Liver (tissue), 9 donors: ENCODE data around the gene AOPEP. TPM values are rescaled to one million over a fixed set of nuclear protein-coding genes. Genes with fewer than 3 reads are reported as not detected.

Experiments
- DNase-seq: peaks from one replicate; pipeline ENCODE4 v3.0.0-alpha.2; 2017; ENCODE audit warnings: low spot score
- H3K27ac ChIP-seq, 2 donors: one replicate each; pipeline ENCODE4 v1.7.0; 2013; ENCODE audit warnings: inconsistent platforms in 2 of 2, low read length in 2 of 2, control low read depth in 1 of 2, low read depth in 1 of 2, mild to moderate bottlenecking in 1 of 2
- H3K27me3 ChIP-seq, 4 donors: one replicate each; pipeline versions ENCODE4 v1.6.1 to v1.7.0; 2013; ENCODE audit warnings: low read length in 3 of 4, inconsistent platforms in 1 of 4, mild to moderate bottlenecking in 1 of 4, moderate library complexity in 1 of 4; ENCODE audit not compliant: control insufficient read depth in 4 of 4, insufficient read depth in 4 of 4
- H3K36me3 ChIP-seq, 4 donors: one replicate each; pipeline versions ENCODE4 v1.6.1 to v1.7.0; 2013; ENCODE audit warnings: low read length in 3 of 4, mild to moderate bottlenecking in 3 of 4, low read depth in 1 of 4, moderate library complexity in 1 of 4; ENCODE audit not compliant: control insufficient read depth in 4 of 4, insufficient read depth in 3 of 4
- H3K4me1 ChIP-seq, 4 donors: one replicate each; pipeline versions ENCODE4 v1.6.1 to v1.7.0; 2013; ENCODE audit warnings: low read length in 3 of 4, mild to moderate bottlenecking in 3 of 4, moderate library complexity in 1 of 4; ENCODE audit not compliant: control insufficient read depth in 4 of 4, insufficient read depth in 4 of 4
- H3K4me3 ChIP-seq, 3 donors: one replicate each; pipeline versions ENCODE4 v1.6.1 to v1.7.0; 2013; ENCODE audit warnings: low read length in 3 of 3, control low read depth in 1 of 3, low read depth in 1 of 3, mild to moderate bottlenecking in 1 of 3
- H3K9ac ChIP-seq, 2 donors: one replicate each; pipeline ENCODE4 v1.7.0; 2013; ENCODE audit warnings: low read length in 2 of 2, mild to moderate bottlenecking in 2 of 2, moderate library complexity in 2 of 2, control low read depth in 1 of 2, low read depth in 1 of 2
- H3K9me3 ChIP-seq, 4 donors: one replicate each; pipeline versions ENCODE4 v1.6.1 to v1.7.0; 2013; ENCODE audit warnings: low read length in 3 of 4; ENCODE audit not compliant: control insufficient read depth in 4 of 4
- EGR1 ChIP-seq, 2 donors: IDR thresholded peaks; 2 replicates each; pipeline ENCODE4 v1.6.1; 2016 to 2018; ENCODE audit warnings: antibody characterized with exemption in 2 of 2, low read depth in 2 of 2
- FOXA2 ChIP-seq: IDR thresholded peaks from 2 replicates; pipeline ENCODE4 v1.6.1; 2016; ENCODE audit warnings: antibody characterized with exemption
- GABPA ChIP-seq, 2 donors: IDR thresholded peaks in 1 of 2; conservative IDR thresholded peaks in 1 of 2; 2 replicates each; pipeline ENCODE4 v1.6.1; 2016; ENCODE audit warnings: antibody characterized with exemption in 2 of 2, mild to moderate bottlenecking in 1 of 2, moderate library complexity in 1 of 2
- HNF4A ChIP-seq, 2 donors: conservative IDR thresholded peaks; 2 replicates each; pipeline ENCODE4 v1.6.1; 2016; ENCODE audit warnings: antibody characterized with exemption in 2 of 2, mild to moderate bottlenecking in 2 of 2
- HNF4G ChIP-seq: IDR thresholded peaks from 2 replicates; pipeline ENCODE4 v1.6.1; 2016; ENCODE audit warnings: antibody characterized with exemption
- JUND ChIP-seq, 2 donors: IDR thresholded peaks; 2 replicates each; pipeline ENCODE4 v1.6.1; 2016; ENCODE audit warnings: antibody characterized with exemption in 2 of 2
- MAX ChIP-seq: IDR thresholded peaks from 2 replicates; pipeline ENCODE4 v1.6.1; 2016; ENCODE audit warnings: antibody characterized with exemption
- REST ChIP-seq: IDR thresholded peaks from 2 replicates; pipeline ENCODE4 v1.6.1; 2016; ENCODE audit warnings: antibody characterized with exemption, mild to moderate bottlenecking
- RXRA ChIP-seq, 2 donors: IDR thresholded peaks; 2 replicates each; pipeline ENCODE4 v1.6.1; 2017 to 2018; ENCODE audit warnings: antibody characterized with exemption in 2 of 2, mild to moderate bottlenecking in 1 of 2
- SP1 ChIP-seq: IDR thresholded peaks from 2 replicates; pipeline ENCODE4 v1.6.1; 2018; ENCODE audit warnings: antibody characterized with exemption, mild to moderate bottlenecking
- TAF1 ChIP-seq: conservative IDR thresholded peaks from 2 replicates; pipeline ENCODE4 v1.6.1; 2016; ENCODE audit warnings: antibody characterized with exemption, mild to moderate bottlenecking
- YY1 ChIP-seq: IDR thresholded peaks from 2 replicates; pipeline ENCODE4 v1.6.1; 2016; ENCODE audit warnings: antibody characterized with exemption, mild to moderate bottlenecking
- ZBTB33 ChIP-seq: IDR thresholded peaks from 2 replicates; pipeline ENCODE4 v1.6.1; 2016; ENCODE audit warnings: antibody characterized with exemption
- WGBS: extraction: QIAGEN DNeasy Blood & Tissue Kit; methylation state at CpG from one replicate; pipeline ENCODE4 v1.1.7; 2013; 5-methylcytosine and 5-hydroxymethylcytosine counted together
- polyA plus RNA-seq, 2 donors: library from polyadenylated mRNA; stranded (reverse) in 1 of 2; unstranded in 1 of 2; fragments of 200-250 nt in 1 of 2; fragments of >200 nt in 1 of 2; fragmentation: Nextera tagmentation in 1 of 2; extraction: Ambion mirVana in 1 of 2; gene quantifications; one replicate each; pipeline versions ENCODE4 v1.2.1 to v1.2.3, GENCODE V29; 2013 to 2015
- total RNA-seq, 2 donors: library from RNA; depleted of rRNA; stranded (reverse); fragments of >200 nt; gene quantifications; one replicate each; pipeline ENCODE4 v1.2.3, GENCODE V29; 2014
- donor health status: healthy.
- donor health status: healthy.
- donor health status: healthy.
- donor health status: healthy.
- donor health status: healthy.

The AOPEP gene
- total and polyA plus RNA-seq, 4 donors, result 22.2 to 77.1 (median 34.8) TPM

GRCh38 chr9:94909965-94910730 lies 183.6 kb downstream of the AOPEP start:
- TF ChIP-seq YY1 (no peak), HNF4G (no peak), MAX (no peak), ZBTB33 (no peak)
- no peaks in the 10 kb centered on the region for H3K9me3 ChIP-seq

GRCh38 chr9:94911211-94911610 lies 184.7 kb downstream of the AOPEP start:
- Histone ChIP-seq H3K36me3 (no peaks in the 10 kb centered on the region), H3K9ac (no peak overlapping the region)

More at GRCh38 chr9:94909965-94910730, 183.6 kb downstream of the AOPEP start:
- no peak for DNase-seq
- no peak overlapping the region for H3K27ac ChIP-seq
- H3K27me3 ChIP-seq, result no peaks in the 10 kb centered on the region
- 96% methylated on average over 20 of the region's 20 CpGs for WGBS
- H3K36me3 ChIP-seq, result no peaks in the 10 kb centered on the region
- H3K4me1 ChIP-seq, result no peaks in the 10 kb centered on the region
- no peak overlapping the region for H3K4me3 ChIP-seq
- no peak overlapping the region for H3K9ac ChIP-seq

More at GRCh38 chr9:94911211-94911610, 184.7 kb downstream of the AOPEP start:
- no peak overlapping the region for H3K4me3 ChIP-seq
- H3K9me3 ChIP-seq, result no peaks in the 10 kb centered on the region
- no peaks in the 10 kb centered on the region for H3K4me1 ChIP-seq
- no peaks in the 10 kb centered on the region for H3K27me3 ChIP-seq
- no peak overlapping the region for H3K27ac ChIP-seq
- WGBS, result 96% methylated on average over 3 of the region's 3 CpGs
- DNase-seq, result no peak
- TF ChIP-seq REST (no peak), GABPA (IDR thresholded peaks at IDR 0.05 in 1 of 2, conservative IDR thresholded peaks at IDR 0.05 in 1 of 2) (no peak), TAF1 (no peak), RXRA (IDR thresholded peaks at IDR 0.05) (no peak), JUND (IDR thresholded peaks at IDR 0.05) (no peak), ZBTB33 (no peak), HNF4A (conservative IDR thresholded peaks at IDR 0.05) (no peak), HNF4G (no peak), SP1 (no peak), EGR1 (IDR thresholded peaks at IDR 0.05; ENCODE audit: low read depth in 2 of 2) (no peak), FOXA2 (no peak)
